GM12878 (cell line): ENCODE measurements around the gene METTL2B. TPM values are rescaled to one million over a fixed set of nuclear protein-coding genes. Genes with fewer than 3 reads are reported as not detected.
"Not testable (repeated sequence)": the region's sequence is repeated elsewhere in the genome, so short reads cannot be mapped to it uniquely, and the experiment has no call there.

Source experiments
- ATAC-seq: fragments of 200-7000 bp; cut with Tn5 transposase; 3 replicates; pipeline ENCODE4 v1.9.1; 2020; ENCODE audit warnings: mild to moderate bottlenecking, moderate library complexity
- BruUV-seq: library from RNA; stranded (reverse); fragments of 400-500 nt; replicated peaks from 2 replicates; lab custom pipeline; 2021; lab: Mats Ljungman, UMichigan
- CTCF ChIA-PET: fragments of 300-600 bp; sonication (Branson Sonifier 250); formaldehyde crosslinking; extraction: SDS; loops from one replicate; lab custom pipeline; 2021; ENCODE audit warnings: inconsistent platforms; lab: Yijun Ruan, JAX
- POLR2A ChIA-PET: fragments of 350-600 bp; formaldehyde crosslinking; extraction: SDS; loops from one replicate; lab custom pipeline; 2021; ENCODE audit warnings: inconsistent platforms; lab: Charles Lee
- RAD21 ChIA-PET: fragments of 300-600 bp; sonication (Branson Sonifier 250); formaldehyde crosslinking; loops from one replicate; lab custom pipeline; 2023; ENCODE audit warnings: antibody characterized with exemption; ENCODE audit not compliant: unreplicated experiment; lab: Charles Lee
- SMC1A ChIA-PET: fragments of 300-600 bp; sonication (Branson Sonifier 250); formaldehyde crosslinking; loops from one replicate; lab custom pipeline; 2023; ENCODE audit not compliant: unreplicated experiment, uncharacterized antibody; lab: Charles Lee
- DNase-seq: peaks from one replicate; pipeline ENCODE4 v3.0.0-alpha.2; 2011; ENCODE audit warnings: low read depth, low spot score
- FAIRE-seq: peaks from 3 replicates; lab custom pipeline; 2011; peaks lifted over from hg19 to GRCh38; lab: Jason Lieb, UNC
- H2AFZ ChIP-seq: 2 replicates; pipeline ENCODE4 v1.6.0; 2011; ENCODE audit warnings: low read depth, low read length, control low read depth; ENCODE audit not compliant: control insufficient read depth
- H3K27ac ChIP-seq: 2 replicates; pipeline ENCODE4 v1.5.1; 2011; ENCODE audit warnings: control low read depth; ENCODE audit not compliant: control insufficient read depth, insufficient read depth
- H3K27me3 ChIP-seq, 2 experiments: replicated peaks in 1 of 2; 2 replicates each; pipeline versions ENCODE4 v1.6.0 to v1.6.1; 2011; ENCODE audit warnings: low read length in 1 of 2; ENCODE audit not compliant: control insufficient read depth in 2 of 2, insufficient read depth in 2 of 2
- H3K36me3 ChIP-seq, 2 experiments: 2 replicates each; pipeline ENCODE4 v1.5.1; 2011; ENCODE audit warnings: low read length in 1 of 2; ENCODE audit not compliant: control insufficient read depth in 2 of 2, insufficient read depth in 2 of 2
- H3K4me1 ChIP-seq: 2 replicates; pipeline ENCODE4 v1.6.1; 2011; ENCODE audit warnings: mild to moderate bottlenecking, low read length, moderate library complexity, mixed read lengths; ENCODE audit not compliant: control insufficient read depth, insufficient read depth
- H3K4me2 ChIP-seq: 2 replicates; pipeline ENCODE4 v1.6.0; 2011; ENCODE audit warnings: control low read depth; ENCODE audit not compliant: control insufficient read depth, insufficient read depth
- H3K4me3 ChIP-seq: fragments of 200-600 bp; sonication (generic); 2 replicates; pipeline ENCODE4 v1.5.1; 2016
- H3K79me2 ChIP-seq: 2 replicates; pipeline ENCODE4 v1.6.0; 2011; ENCODE audit warnings: low read length; ENCODE audit not compliant: control insufficient read depth, insufficient read depth
- H3K9ac ChIP-seq: 2 replicates; pipeline ENCODE4 v1.8.0; 2011; ENCODE audit warnings: low read length, control low read depth, mixed read lengths; ENCODE audit not compliant: control insufficient read depth, insufficient read depth
- H3K9me3 ChIP-seq: replicated peaks from 3 replicates; pipeline ENCODE4 v1.5.1; 2011; ENCODE audit warnings: mild to moderate bottlenecking, low read length; ENCODE audit not compliant: control insufficient read depth, insufficient read depth
- H4K20me1 ChIP-seq: 2 replicates; pipeline ENCODE4 v1.6.0; 2011; ENCODE audit not compliant: control insufficient read depth, insufficient read depth
- ZBTB40 ChIP-seq: fragments of 450-650 bp; IDR thresholded peaks from 2 replicates; pipeline ENCODE4 v1.6.1; 2016; ENCODE audit warnings: mild to moderate bottlenecking, moderate library complexity, borderline replicate concordance
- WGBS: methylation state at CpG from one replicate; pipeline ENCODE4 v1.1.6; 2016; ENCODE audit warnings: low lambda C conversion rate; ENCODE audit not compliant: insufficient replicate concordance, insufficient coverage; ENCODE audit errors: missing lambda C conversion rate; 5-methylcytosine and 5-hydroxymethylcytosine counted together
- in situ Hi-C: fragments of 300-500 bp; cut with MboI; formaldehyde crosslinking; loops from 9 replicates; pipeline ENCODE4 v1.14.3; 2018; ENCODE audit warnings: mixed read lengths
- intact Hi-C: fragments of 100-400 bp; cut with micrococcal nuclease; formaldehyde crosslinking; loops from one replicate; pipeline ENCODE4 v1.14.2; 2022; ENCODE audit not compliant: unreplicated experiment
- polyA plus RNA-seq, 11 experiments: library from polyadenylated mRNA; depleted of rRNA in 4 of 11; unstranded in 6 of 11; stranded (reverse) in 5 of 11; fragments of >200 nt; fragmentation: Nextera tagmentation in 4 of 11; fragmentation: Illumina TruSeq in 1 of 11; extraction: Ambion mirVana in 4 of 11; extraction: Trizol in 1 of 11; gene quantifications; 1 replicate in 1 of 11; 2 replicates in 10 of 11; pipeline versions ENCODE4 v1.2.1 to v1.2.3, GENCODE V29; 2011 to 2016; ENCODE audit warnings: inconsistent platforms in 2 of 11, missing spikeins in 2 of 11, low read depth in 1 of 11
- total RNA-seq, 4 experiments: library from RNA; depleted of rRNA in 3 of 4; stranded (reverse); fragments of >200 nt in 3 of 4; fragmentation: Illumina TruSeq in 1 of 4; extraction: Trizol in 1 of 4; gene quantifications; 2 replicates each; pipeline versions ENCODE4 v1.2.1 to v1.2.3, GENCODE V29; 2013 to 2021

The METTL2B gene
- total and polyA plus RNA-seq, 10 of the 15 experiments (the other 5 are each of a cell fraction or from before 2014, with no cell fraction given), result 18.9 to 48.4 (median 37.3) TPM

DNA sequence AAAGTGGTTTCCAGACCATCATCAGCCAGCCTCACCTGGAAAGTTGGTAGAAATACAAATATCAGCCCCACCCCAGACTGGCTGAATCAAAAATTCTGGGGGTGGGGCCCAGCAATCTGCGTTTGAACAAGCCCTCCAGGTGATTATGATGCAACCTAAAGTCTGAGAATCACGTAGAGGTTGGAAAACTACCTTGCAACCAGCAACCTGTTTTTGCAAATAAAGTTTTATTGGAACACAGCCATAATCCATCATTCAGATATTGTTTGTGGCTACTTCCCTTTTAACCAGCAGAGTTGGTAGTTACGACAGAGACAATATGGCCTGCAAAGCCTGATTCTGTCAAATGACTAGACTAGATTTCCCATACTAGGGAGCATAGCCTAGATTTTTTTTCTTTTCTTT is 49.5 kb downstream of the METTL2B start:
- FAIRE-seq, ATAC-seq, RAD21 ChIA-PET, H3K79me2 ChIP-seq, H3K36me3 ChIP-seq, H3K4me2 ChIP-seq, H2AFZ ChIP-seq, H4K20me1 ChIP-seq, SMC1A ChIA-PET, H3K4me1 ChIP-seq, H3K9ac ChIP-seq, H3K4me3 ChIP-seq, intact Hi-C loops, H3K9me3 ChIP-seq, H3K27me3 ChIP-seq, in situ Hi-C loops, CTCF ChIA-PET, DNase-seq, BruUV-seq, H3K27ac ChIP-seq: not testable (repeated sequence)
- WGBS, result 68% methylated on average over 3 of the region's 3 CpGs
- peak; percentile 77 for TF ChIP-seq ZBTB40
- POLR2A ChIA-PET, result interaction anchor here (1.0 kb wide), 1 partner anchor 16 kb away, joined by 3 read pairs; no protein-coding TSS in a partner anchor

- H3K4me3 ChIP-seq, H3K9ac ChIP-seq, BruUV-seq, CTCF ChIA-PET, H3K4me1 ChIP-seq, H3K27ac ChIP-seq, H2AFZ ChIP-seq, in situ Hi-C loops, H4K20me1 ChIP-seq, intact Hi-C loops, FAIRE-seq, H3K9me3 ChIP-seq, RAD21 ChIA-PET, H3K27me3 ChIP-seq, ATAC-seq, DNase-seq, H3K36me3 ChIP-seq, H3K4me2 ChIP-seq, SMC1A ChIA-PET, POLR2A ChIA-PET: not testable (repeated sequence)
- over 99% methylated on average over 16 of the region's 16 CpGs for WGBS
- peaks cover 26% of the 10 kb centered on the region for H3K79me2 ChIP-seq
Observed at GRCh38 chr7:128529191-128529590, 52.6 kb downstream of the METTL2B start.
